Vagina (tissue), 2 donors: ENCODE measurements around the gene NUP35. TPM values are rescaled to one million over a fixed set of nuclear protein-coding genes. Genes with fewer than 3 reads are reported as not detected.
"Not testable (repeated sequence)": the region's sequence is repeated elsewhere in the genome, so short reads cannot be mapped to it uniquely, and the experiment has no call there.

Experiments
- DNase-seq, 2 donors: peaks; one replicate each; pipeline ENCODE4 v3.0.0-alpha.2; 2017; ENCODE audit errors: extremely low spot score in 2 of 2
- H3K27ac ChIP-seq: fragments of 200-600 bp; sonication (generic); one replicate; pipeline ENCODE4 v1.5.1; 2019
- H3K27me3 ChIP-seq: fragments of 200-600 bp; sonication (generic); one replicate; pipeline ENCODE4 v1.5.1; 2019
- H3K36me3 ChIP-seq, 2 donors: fragments of 200-600 bp; sonication (generic); one replicate each; pipeline ENCODE4 v1.5.1; 2017 to 2019
- H3K4me1 ChIP-seq: fragments of 200-600 bp; sonication (generic); one replicate; pipeline ENCODE4 v1.5.1; 2019
- H3K4me3 ChIP-seq, 2 donors: fragments of 200-600 bp; sonication (generic); 1 replicate in 1 of 2; 2 replicates in 1 of 2; pipeline ENCODE4 v1.5.1; 2016 to 2019
- H3K9me3 ChIP-seq: fragments of 200-600 bp; sonication (generic); one replicate; pipeline ENCODE4 v1.5.1; 2019
- POLR2A ChIP-seq, 2 donors: fragments of 450-650 bp; IDR thresholded peaks; one replicate each; pipeline ENCODE4 v1.6.1; 2017; ENCODE audit warnings: antibody characterized with exemption in 2 of 2, mild to moderate bottlenecking in 2 of 2, moderate library complexity in 2 of 2
- POLR2AphosphoS5 ChIP-seq, 2 donors: sonication (generic); formaldehyde crosslinking; IDR thresholded peaks; one replicate each; pipeline ENCODE4 v1.9.0; 2017; ENCODE audit warnings: antibody characterized with exemption in 2 of 2, mild to moderate bottlenecking in 2 of 2, low read depth in 1 of 2; ENCODE audit not compliant: insufficient read depth in 1 of 2
- intact Hi-C: fragments of 100-400 bp; cut with DNase I; formaldehyde crosslinking; loops from one replicate; pipeline ENCODE4 v1.15.1; 2023
- total RNA-seq: library from RNA; depleted of rRNA; stranded (reverse); fragments of >200 nt; gene quantifications from one replicate; pipeline ENCODE4 v1.2.3, GENCODE V29; 2016
- TF ChIP-seq, protein P1 (sequence below), 3 experiments: fragments of 450-650 bp in 2 of 3; fragments of 200-600 bp in 1 of 3; sonication (generic) in 1 of 3; IDR thresholded peaks; one replicate each; pipeline ENCODE4 v1.5.1; 2017 to 2019; ENCODE audit warnings: antibody characterized with exemption in 3 of 3, mild to moderate bottlenecking in 2 of 3, moderate library complexity in 2 of 3

The NUP35 gene
- total RNA-seq, 1 donor from 2014 or later = 18.4 TPM

DNA sequence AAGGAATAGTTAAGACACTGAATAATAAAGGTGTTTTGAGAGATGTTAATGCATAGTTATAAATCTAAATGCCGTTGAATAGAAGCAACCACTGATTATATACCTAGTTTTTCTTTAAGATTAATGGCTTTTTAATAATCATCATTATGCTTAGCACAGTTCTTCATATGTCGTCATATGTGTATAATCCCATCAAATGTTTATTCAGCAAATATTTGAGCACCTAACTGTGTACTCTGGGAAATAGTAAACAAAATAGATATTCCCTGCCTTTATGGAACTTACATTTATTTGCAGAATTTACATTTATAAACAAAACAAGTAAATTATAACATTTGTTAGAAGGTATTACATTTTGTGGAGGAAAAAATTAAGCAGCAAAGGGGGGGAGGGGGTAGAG, 9.8 kb downstream of the NUP35 start:
- peaks cover 0 to 29% of the 10 kb centered on the region in 2 donors for H3K36me3 ChIP-seq
- no peaks in the 10 kb centered on the region for H3K27me3 ChIP-seq
- TF ChIP-seq POLR2A (IDR thresholded peaks at IDR 0.05) (no peak), POLR2AphosphoS5 (IDR thresholded peaks at IDR 0.05; ENCODE audit: insufficient read depth in 1 of 2, low read depth in 1 of 2) (no peak)
- TF ChIP-seq, protein P1, sequence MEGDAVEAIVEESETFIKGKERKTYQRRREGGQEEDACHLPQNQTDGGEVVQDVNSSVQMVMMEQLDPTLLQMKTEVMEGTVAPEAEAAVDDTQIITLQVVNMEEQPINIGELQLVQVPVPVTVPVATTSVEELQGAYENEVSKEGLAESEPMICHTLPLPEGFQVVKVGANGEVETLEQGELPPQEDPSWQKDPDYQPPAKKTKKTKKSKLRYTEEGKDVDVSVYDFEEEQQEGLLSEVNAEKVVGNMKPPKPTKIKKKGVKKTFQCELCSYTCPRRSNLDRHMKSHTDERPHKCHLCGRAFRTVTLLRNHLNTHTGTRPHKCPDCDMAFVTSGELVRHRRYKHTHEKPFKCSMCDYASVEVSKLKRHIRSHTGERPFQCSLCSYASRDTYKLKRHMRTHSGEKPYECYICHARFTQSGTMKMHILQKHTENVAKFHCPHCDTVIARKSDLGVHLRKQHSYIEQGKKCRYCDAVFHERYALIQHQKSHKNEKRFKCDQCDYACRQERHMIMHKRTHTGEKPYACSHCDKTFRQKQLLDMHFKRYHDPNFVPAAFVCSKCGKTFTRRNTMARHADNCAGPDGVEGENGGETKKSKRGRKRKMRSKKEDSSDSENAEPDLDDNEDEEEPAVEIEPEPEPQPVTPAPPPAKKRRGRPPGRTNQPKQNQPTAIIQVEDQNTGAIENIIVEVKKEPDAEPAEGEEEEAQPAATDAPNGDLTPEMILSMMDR (IDR thresholded peaks at IDR 0.05) = no peak
- H3K4me3 ChIP-seq = no peak overlapping the region
- no peak for DNase-seq
- H3K4me1 ChIP-seq = no peaks in the 10 kb centered on the region
- H3K9me3 ChIP-seq = no peaks in the 10 kb centered on the region
- no peak overlapping the region for H3K27ac ChIP-seq
- intact Hi-C loops = no loop called here

DNA sequence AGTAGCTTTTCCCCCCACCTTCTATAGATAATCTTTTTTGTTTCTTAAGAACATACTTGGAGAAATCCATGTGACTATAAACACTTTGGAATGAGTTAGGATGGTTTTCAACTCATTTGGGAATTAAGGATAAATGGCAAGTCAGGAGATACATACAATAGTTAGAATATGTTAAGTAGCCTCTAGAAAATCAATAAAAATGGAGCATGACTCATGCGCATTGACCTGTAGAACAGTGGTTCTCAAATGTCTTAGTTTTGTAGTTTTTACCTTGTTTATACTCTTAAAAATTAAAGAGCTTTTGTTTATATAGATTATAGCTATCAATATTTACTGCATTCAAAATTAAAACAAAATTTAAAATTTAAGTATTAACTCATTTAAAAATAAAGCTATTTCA, 24.7 kb downstream of the NUP35 start:
- DNase-seq = no peak
- Histone ChIP-seq H3K27ac (no peak overlapping the region), H3K36me3 (peaks cover 0 to 4% of the 10 kb centered on the region in 2 donors), H3K27me3 (no peaks in the 10 kb centered on the region), H3K9me3 (no peaks in the 10 kb centered on the region), H3K4me3 (no peak overlapping the region), H3K4me1 (no peaks in the 10 kb centered on the region)
- intact Hi-C loops = no loop called here
- TF ChIP-seq, protein P1 (IDR thresholded peaks at IDR 0.05) = no peak
- TF ChIP-seq POLR2AphosphoS5 (IDR thresholded peaks at IDR 0.05; ENCODE audit: insufficient read depth in 1 of 2, low read depth in 1 of 2) (no peak), POLR2A (IDR thresholded peaks at IDR 0.05) (no peak)

DNA sequence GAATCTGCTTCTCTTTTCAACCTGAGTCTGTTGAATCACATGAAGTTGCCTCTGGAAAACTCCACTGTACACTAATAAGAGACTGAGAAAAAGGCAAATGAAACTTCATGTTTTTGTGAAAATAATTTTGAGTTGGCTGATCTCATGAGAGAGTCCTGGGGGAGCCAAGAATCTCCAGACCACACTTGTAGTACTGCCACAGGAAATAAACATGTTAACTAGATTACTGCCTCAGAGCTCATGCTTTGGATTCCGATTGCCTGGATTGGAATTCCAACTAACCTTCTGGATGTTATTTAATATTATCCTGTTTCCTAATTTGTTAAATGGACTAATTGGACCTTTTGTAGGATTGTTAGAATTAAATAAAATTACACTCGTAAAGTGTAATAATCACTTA, 25.2 kb downstream of the NUP35 start:
- no peaks in the 10 kb centered on the region for H3K9me3 ChIP-seq
- H3K4me1 ChIP-seq = no peaks in the 10 kb centered on the region
- TF ChIP-seq, protein P1 (IDR thresholded peaks at IDR 0.05) = no peak
- no peak for TF ChIP-seq POLR2A (IDR thresholded peaks at IDR 0.05)
- no peak for TF ChIP-seq POLR2AphosphoS5 (IDR thresholded peaks at IDR 0.05; ENCODE audit: insufficient read depth in 1 of 2, low read depth in 1 of 2)
- H3K27me3 ChIP-seq = no peaks in the 10 kb centered on the region
- intact Hi-C loops = no loop called here
- DNase-seq = no peak
- no peak overlapping the region for H3K4me3 ChIP-seq
- peaks cover 0 to 4% of the 10 kb centered on the region in 2 donors for H3K36me3 ChIP-seq
- no peak overlapping the region for H3K27ac ChIP-seq

DNA sequence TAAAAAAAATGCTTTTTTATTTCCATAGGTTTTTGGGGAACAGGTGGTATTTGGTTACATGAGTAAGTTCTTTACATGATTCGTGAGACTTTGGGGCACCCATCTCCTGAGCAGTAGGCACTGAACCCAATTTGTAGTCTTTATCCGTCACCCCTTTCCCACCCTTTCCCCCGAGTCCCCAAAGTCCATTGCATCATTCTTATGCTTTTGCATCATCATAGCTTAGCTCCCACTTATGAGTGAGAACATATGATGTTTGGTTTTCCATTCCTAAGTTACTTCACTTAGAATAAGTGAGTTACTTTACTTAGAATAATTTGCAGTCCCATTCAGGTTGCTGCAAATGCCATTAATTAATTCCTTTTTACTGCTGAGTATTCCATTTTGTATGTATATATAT, 28.0 kb downstream of the NUP35 start:
- not testable (repeated sequence) for H3K36me3 ChIP-seq

DNA sequence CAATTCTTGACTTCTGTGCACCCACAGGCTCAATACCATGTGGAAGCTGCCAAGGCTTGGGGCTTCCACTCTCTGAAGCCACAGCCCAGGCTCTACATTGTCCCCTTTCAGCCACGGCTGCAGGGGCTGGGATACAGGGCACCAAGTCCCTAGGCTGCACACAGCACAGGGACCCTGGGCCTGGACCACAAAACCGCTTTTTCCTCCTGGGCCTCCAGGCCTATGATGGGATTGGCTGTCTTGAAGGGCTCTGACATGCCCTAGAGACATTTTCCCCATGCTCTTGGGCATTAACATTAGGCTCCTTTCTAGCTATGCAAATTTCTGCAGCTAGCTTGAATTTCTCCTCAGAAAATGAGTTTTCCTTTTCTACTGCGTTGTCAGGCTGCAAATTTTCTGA, 29.7 kb downstream of the NUP35 start:
- no peak for TF ChIP-seq POLR2AphosphoS5 (IDR thresholded peaks at IDR 0.05; ENCODE audit: insufficient read depth in 1 of 2, low read depth in 1 of 2)
- TF ChIP-seq, protein P1 (IDR thresholded peaks at IDR 0.05) = no peak
- TF ChIP-seq POLR2A (IDR thresholded peaks at IDR 0.05) = no peak

More for the DNA sequence above, 28.0 kb downstream of the NUP35 start:
- DNase-seq, H3K4me1 ChIP-seq, H3K27me3 ChIP-seq, intact Hi-C loops, H3K4me3 ChIP-seq, H3K27ac ChIP-seq, H3K9me3 ChIP-seq: not testable (repeated sequence)

DNA sequence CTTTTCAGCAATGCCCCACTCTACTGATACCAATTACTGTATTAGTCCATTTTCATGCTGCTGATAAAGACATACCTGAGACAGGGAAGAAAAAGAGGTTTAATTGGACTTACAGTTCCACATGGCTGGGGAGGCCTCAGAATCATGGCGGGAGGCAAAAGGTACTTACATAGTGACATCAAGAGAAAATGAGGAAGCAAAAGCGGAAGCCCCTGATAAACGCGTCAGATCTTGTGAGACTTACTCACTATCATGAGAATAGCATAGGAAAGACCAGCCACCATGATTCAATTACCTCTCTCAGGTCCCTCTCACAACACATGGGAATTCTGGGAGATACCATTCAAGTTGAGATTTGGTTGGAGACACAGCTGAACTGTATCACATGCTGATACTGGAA, 30.5 kb downstream of the NUP35 start:
- DNase-seq, H3K27ac ChIP-seq, H3K4me1 ChIP-seq, H3K9me3 ChIP-seq, H3K36me3 ChIP-seq, H3K27me3 ChIP-seq, H3K4me3 ChIP-seq, intact Hi-C loops: not testable (repeated sequence)

More for the DNA sequence above, 29.7 kb downstream of the NUP35 start:
- Histone ChIP-seq H3K27ac (no peak overlapping the region), H3K27me3 (no peaks in the 10 kb centered on the region), H3K4me1 (no peaks in the 10 kb centered on the region), H3K9me3 (no peaks in the 10 kb centered on the region), H3K36me3 (peaks cover 0 to under 1% of the 10 kb centered on the region in 2 donors), H3K4me3 (no peak overlapping the region)
- DNase-seq = no peak
- intact Hi-C loops = no loop called here
